ENCODE measurements around the gene MAGIX.

MAGIX gene

DNA sequence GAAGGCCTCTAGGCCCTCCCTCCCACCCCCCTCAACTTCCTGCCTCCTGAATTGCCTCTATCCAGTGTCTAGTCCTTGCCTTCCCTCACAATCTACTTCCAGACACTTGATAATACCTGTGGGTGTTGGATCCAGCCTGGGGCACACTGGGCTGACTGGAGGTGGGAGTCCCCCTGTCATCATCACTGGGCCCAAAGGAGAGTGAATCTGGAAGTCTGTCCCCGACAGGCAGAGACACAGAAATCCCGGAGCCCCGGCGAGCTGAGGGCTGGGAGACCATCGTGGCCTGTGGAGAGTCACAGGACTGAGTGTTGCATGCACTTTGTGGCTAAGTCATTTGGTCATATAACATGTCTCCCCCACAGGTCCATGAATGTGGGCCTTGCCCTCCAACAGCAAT is 45.8 kb downstream of the MAGIX start:
- no peak for DNase-seq

GRCh38 chrX:49209434-49210251 is 47.1 kb downstream of the MAGIX start:
- DNase-seq = no peak

DNA sequence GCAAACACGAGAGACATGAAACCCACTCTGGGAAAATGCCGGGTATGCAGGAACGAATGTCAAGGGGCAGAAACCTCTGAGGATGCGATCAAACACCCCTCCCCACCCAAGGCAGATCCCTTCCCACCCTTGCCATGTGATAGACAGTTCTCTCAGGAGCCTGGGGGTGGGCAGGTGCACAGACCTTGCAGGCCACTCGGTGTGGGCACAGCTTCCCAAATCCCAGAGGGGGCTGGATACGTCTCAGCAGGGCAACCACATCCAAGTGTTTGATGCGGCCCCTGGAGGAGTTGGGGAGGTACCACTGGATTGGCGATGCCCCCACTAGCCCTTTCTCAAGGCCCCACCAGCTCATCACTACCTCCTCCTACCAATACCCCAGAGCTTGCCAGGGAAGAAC is 47.8 kb downstream of the MAGIX start:
- no peak for DNase-seq

DNA sequence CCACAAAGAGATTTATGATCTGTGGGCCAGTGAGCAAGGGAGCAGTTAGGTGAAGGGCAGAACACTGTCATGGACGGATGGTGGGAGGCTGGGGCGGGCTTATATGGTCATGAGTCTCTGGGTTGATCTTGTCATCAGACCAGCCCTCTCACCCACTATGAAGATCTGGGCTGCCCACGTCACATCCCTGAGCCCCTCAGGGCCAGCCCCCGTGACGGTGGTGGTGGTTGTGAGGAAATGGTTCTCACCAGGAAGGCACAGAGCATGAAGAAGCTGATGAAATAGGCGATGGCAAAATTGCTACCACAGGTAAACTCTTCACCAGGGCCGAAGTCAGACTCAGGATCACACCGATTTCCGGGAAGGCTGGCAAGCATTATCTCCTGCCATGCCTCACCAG is 48.5 kb downstream of the MAGIX start:
- no peak for DNase-seq

GRCh38 chrX:49212209-49212608 is 49.7 kb downstream of the MAGIX start:
- no peak for DNase-seq

- no peak for DNase-seq
These were observed 50.3 kb downstream of the MAGIX start for GRCh38 chrX:49212861-49213260.

GRCh38 chrX:49214416-49214815 is 51.9 kb downstream of the MAGIX start:
- DNase-seq = no peak

- DNase-seq = no peak
These were observed 52.5 kb downstream of the MAGIX start for GRCh38 chrX:49214996-49215526.

All from AML-193 (cell line).